Dermis microvascular lymphatic vessel endothelial cell (primary cell): ENCODE results near the gene ARSJ. TPM values are rescaled to one million over a fixed set of nuclear protein-coding genes. Genes with fewer than 3 reads are reported as not detected.

Source experiments
- total RNA-seq: library from RNA; depleted of rRNA; stranded (reverse); fragments of >200 nt; gene quantifications from 2 replicates; pipeline ENCODE4 v1.2.1, GENCODE V29; 2014

ARSJ gene
- total RNA-seq, 1 donor from 2014 or later: 15.3 TPM

Other genes starting within 250 kb of the ARSJ start
- gene CAMK2D, start 217.9 kb downstream of the ARSJ start, total RNA-seq: 37.5 and 52.2 TPM in 2 replicates